Right lobe of liver (tissue), 6 donors: ENCODE data around the gene AP3D1. TPM values are rescaled to one million over a fixed set of nuclear protein-coding genes. Genes with fewer than 3 reads are reported as not detected.

Source experiments
- ATAC-seq, 4 donors: fragments of 200-7000 bp; cut with Tn5 transposase; one replicate each; pipeline ENCODE4 v1.9.1; 2020; ENCODE audit warnings: mild to moderate bottlenecking in 4 of 4, moderate library complexity in 4 of 4
- DNase-seq, 3 donors: peaks; one replicate each; pipeline ENCODE4 v3.0.0-alpha.2; 2020
- H3K27ac ChIP-seq, 3 donors: fragments of 200-600 bp; one replicate each; pipeline ENCODE4 v1.8.0; 2022
- H3K27me3 ChIP-seq, 2 donors: fragments of 200-600 bp; one replicate each; pipeline ENCODE4 v1.8.0; 2022
- H3K36me3 ChIP-seq, 4 donors: fragments of 200-600 bp; sonication (generic) in 1 of 4; one replicate each; pipeline versions ENCODE4 v1.5.1 to v1.8.0; 2017 to 2022; ENCODE audit warnings: control low read depth in 1 of 4
- H3K4me1 ChIP-seq, 4 donors: fragments of 200-600 bp; sonication (generic) in 1 of 4; one replicate each; pipeline versions ENCODE4 v1.5.1 to v1.8.0; 2017 to 2022; ENCODE audit warnings: control low read depth in 1 of 4
- H3K4me3 ChIP-seq, 3 donors: fragments of 200-600 bp; one replicate each; pipeline ENCODE4 v1.8.0; 2022
- H3K9me3 ChIP-seq, 4 donors: fragments of 200-600 bp; sonication (generic) in 1 of 4; one replicate each; pipeline versions ENCODE4 v1.5.1 to v1.8.0; 2017 to 2022; ENCODE audit warnings: control low read depth in 1 of 4
- POLR2A ChIP-seq: fragments of 450-650 bp; IDR thresholded peaks from one replicate; pipeline ENCODE4 v1.6.1; 2017; ENCODE audit warnings: antibody characterized with exemption, mild to moderate bottlenecking
- WGBS: methylation state at CpG from one replicate; pipeline ENCODE4 v1.1.6; 2018; ENCODE audit warnings: low coverage, low lambda C conversion rate; ENCODE audit not compliant: insufficient coverage; ENCODE audit errors: missing lambda C conversion rate; 5-methylcytosine and 5-hydroxymethylcytosine counted together
- intact Hi-C, 2 donors: fragments of 100-400 bp; cut with DNase I; formaldehyde crosslinking; loops; one replicate each; pipeline versions ENCODE4 v1.11.2 to v1.14.1; 2022
- total RNA-seq, 6 experiments: library from RNA; depleted of rRNA in 2 of 6; stranded (reverse); fragments of >200 nt in 2 of 6; fragmentation: NEBNext Ultra II Directional in 3 of 6; extraction: Animal tissue kit (Norgen Biotek cat#: 25700) in 3 of 6; gene quantifications; one replicate each; pipeline versions ENCODE4 v1.1.0 to v1.2.4, GENCODE V29; 2016 to 2023
- TF ChIP-seq, protein P1 (sequence below), 4 donors: fragments of 200-600 bp in 3 of 4; fragments of 450-650 bp in 1 of 4; IDR thresholded peaks; one replicate each; pipeline versions ENCODE4 v1.5.1 to v1.8.0; 2016 to 2022; ENCODE audit warnings: antibody characterized with exemption in 4 of 4, mild to moderate bottlenecking in 2 of 4
- donor health status: DM: no; HTN: yes; CAD: no.
- donor health status: DM: no; HTN: no; CAD: no.
- donor health status: DM: no; HTN: no; CAD: no.
- donor health status: DM: no; HTN: yes; CAD: no.
- donor health status: DM: no; HTN: yes; CAD: no.

AP3D1 gene
- total RNA-seq, 6 experiments from 2014 or later, result 55.5 to 99.0 (median 65.5) TPM

DNA sequence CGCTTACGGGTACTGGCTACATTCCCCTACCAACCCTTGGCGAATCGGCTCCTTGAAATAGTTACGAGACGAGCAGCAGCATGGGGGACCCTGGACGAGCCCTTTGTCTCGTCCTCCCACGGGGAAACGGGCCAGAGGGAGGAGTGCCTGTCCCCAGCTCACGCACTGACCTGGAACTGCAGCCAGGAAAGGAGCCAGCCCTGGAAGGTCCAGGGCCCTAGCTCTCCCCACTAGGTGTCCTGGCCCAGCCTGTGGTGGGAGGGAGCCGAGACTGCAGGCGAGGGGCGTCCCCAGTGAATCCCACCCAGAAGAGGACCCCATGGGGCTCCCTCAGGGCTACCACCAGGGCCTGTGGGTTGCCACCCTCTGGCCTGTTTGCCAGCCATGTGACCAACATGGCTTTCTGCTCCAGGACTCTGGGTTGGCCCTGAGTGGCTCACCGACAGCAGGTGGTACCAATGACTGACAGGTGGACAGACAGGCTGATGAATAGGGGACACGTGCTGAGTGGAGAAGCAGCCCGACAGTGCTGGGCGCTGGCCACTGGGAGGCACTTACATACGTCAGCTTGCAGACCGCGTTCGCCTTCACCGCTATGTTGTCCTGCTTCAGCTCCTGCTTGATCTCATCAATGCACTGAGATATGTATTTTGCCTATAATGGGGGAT is 13.2 kb downstream of the AP3D1 start:
- 86% methylated on average over 15 of the region's 23 CpGs for WGBS
- DNase-seq, result no peak
- no peak overlapping the region for H3K4me3 ChIP-seq
- peaks cover 0 to 20% (median 9%) of the 10 kb centered on the region in 4 donors for H3K4me1 ChIP-seq
- TF ChIP-seq, protein P1, sequence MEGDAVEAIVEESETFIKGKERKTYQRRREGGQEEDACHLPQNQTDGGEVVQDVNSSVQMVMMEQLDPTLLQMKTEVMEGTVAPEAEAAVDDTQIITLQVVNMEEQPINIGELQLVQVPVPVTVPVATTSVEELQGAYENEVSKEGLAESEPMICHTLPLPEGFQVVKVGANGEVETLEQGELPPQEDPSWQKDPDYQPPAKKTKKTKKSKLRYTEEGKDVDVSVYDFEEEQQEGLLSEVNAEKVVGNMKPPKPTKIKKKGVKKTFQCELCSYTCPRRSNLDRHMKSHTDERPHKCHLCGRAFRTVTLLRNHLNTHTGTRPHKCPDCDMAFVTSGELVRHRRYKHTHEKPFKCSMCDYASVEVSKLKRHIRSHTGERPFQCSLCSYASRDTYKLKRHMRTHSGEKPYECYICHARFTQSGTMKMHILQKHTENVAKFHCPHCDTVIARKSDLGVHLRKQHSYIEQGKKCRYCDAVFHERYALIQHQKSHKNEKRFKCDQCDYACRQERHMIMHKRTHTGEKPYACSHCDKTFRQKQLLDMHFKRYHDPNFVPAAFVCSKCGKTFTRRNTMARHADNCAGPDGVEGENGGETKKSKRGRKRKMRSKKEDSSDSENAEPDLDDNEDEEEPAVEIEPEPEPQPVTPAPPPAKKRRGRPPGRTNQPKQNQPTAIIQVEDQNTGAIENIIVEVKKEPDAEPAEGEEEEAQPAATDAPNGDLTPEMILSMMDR (IDR thresholded peaks at IDR 0.05), result no peak
- TF ChIP-seq POLR2A, result no peak
- H3K36me3 ChIP-seq, result peaks cover 0 to 22% (median 4%) of the 10 kb centered on the region in 4 donors
- intact Hi-C loops, result no loop called here
- H3K9me3 ChIP-seq, result no peaks in the 10 kb centered on the region
- ATAC-seq, result no peak
- H3K27me3 ChIP-seq, result no peaks in the 10 kb centered on the region
- no peak overlapping the region for H3K27ac ChIP-seq

DNA sequence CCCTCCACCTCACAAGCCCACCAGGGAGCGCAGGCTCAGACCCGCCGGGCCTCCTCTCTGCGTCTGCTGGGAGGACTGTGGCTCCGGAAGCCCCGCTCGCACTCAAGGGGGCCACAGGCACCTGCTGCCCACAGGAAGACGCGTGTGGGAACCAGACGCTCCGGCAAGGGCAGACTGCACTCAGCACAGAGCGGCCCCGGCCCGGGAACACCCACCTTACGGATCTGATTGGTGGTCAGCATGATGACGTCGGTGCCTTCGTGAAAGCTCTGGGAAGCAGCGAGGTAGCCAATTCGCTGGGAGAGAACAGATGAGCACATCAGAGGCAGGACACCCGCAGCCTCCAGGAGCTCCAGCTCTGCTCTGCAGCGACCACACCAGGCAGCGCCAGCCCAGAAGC is 14.6 kb downstream of the AP3D1 start:
- Histone ChIP-seq H3K27ac (no peak overlapping the region), H3K4me3 (no peak overlapping the region), H3K36me3 (peaks cover 0 to 32% (median 7%) of the 10 kb centered on the region in 4 donors), H3K27me3 (no peaks in the 10 kb centered on the region), H3K4me1 (peaks cover 0 to 27% (median 8%) of the 10 kb centered on the region in 4 donors), H3K9me3 (no peaks in the 10 kb centered on the region)
- no peak for ATAC-seq
- 100% methylated on average over 3 of the region's 23 CpGs for WGBS
- DNase-seq, result no peak
- intact Hi-C loops, result no loop called here
- TF ChIP-seq POLR2A, result no peak
- TF ChIP-seq, protein P1 (IDR thresholded peaks at IDR 0.05), result no peak

DNA sequence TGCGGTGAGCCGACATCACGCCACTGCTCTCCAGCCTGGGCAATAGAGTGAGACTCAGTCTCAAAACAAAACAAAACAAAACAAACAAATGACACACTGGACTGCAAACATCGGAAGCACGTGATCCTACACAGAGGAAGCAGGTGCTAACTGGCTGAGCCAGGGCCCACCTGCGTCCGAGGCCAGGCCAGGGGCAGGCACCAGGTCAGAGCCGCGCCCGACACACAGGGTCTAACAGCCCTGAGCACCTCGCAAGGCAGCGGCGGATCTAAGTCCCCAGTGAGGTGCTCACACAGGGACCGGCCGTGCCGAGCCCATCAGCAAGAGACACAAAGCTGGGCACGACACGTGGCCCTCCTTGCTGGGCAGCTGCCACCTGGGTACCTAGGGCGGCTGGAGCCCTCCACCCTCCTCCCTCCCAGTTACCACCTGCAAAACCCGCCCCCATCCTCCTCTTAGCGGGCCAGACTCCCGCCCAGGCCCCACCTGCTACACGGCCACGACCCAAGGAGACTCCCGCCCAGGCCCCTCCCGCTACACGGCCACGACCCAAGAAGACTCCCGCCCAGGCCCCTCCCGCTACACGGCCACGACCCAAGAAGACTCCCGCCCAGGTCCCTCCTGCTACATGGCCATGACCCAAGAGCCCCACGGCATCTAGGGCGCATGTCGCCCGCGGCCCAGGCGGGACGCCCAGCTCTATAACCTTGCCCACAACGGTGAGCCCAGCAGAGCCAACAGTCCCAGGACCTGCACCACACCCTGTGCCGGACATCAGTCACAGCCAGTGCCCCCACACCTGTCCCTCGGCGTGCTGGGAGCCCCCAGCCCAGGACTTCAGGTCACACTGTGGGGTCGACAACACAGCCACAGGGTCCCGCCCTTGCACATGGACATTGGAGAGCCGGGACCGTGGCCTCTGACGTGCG is 15.6 kb downstream of the AP3D1 start:
- WGBS, result 67% methylated on average over 19 of the region's 50 CpGs
- DNase-seq, result peak in 2 of 3 donors; percentile 73 to 76
- H3K36me3 ChIP-seq, result peaks cover 0 to 37% (median 8%) of the 10 kb centered on the region in 4 donors

DNA sequence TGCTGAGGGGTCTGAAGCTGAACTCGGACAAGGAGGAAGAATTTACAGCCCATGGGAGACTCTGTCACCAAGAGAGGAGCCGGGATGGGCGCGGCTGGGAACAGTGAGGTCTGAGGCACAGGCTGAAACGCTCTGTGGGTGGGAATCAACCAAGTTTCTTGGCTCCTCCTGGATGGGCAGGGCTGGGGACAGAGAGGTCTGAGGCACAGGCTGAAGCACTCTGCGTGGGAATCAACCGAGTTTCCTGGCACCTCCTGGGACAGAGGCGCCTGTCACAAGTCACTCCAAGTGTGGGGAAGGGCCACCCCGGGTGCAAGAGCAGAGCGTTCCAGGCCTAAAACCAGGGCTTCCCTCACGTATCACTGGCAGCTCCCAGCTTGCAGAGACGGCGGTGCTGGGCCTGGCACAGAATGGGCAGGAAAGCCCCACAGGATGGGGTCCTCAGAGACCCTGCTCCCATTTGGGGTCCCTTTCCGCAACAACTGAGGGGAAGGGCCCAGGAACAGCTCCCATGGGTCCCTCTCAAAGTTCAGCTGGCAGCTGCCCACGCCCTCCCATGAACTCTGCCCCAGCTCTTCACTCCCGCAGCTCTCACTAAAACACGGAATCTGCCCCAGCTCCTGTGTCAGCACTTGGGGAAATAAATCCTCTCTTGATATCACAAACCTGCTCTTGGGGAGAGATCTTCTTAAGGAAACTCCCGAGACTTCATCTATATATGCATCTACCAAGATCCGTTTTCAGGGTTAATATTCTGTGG is 18.5 kb downstream of the AP3D1 start:
- ATAC-seq, result peak; percentile 77 to 87 (median 78)

More for the DNA sequence above, 15.6 kb downstream of the AP3D1 start:
- peak overlapping the region; percentile 54 to 84 (median 74) for H3K27ac ChIP-seq
- TF ChIP-seq POLR2A, result no peak
- TF ChIP-seq, protein P1 (IDR thresholded peaks at IDR 0.05), result no peak
- no peaks in the 10 kb centered on the region for H3K27me3 ChIP-seq
- peak; percentile 82 to 88 (median 86) for ATAC-seq
- intact Hi-C loops, result no loop called here
- no peaks in the 10 kb centered on the region for H3K9me3 ChIP-seq
- H3K4me1 ChIP-seq, result peaks cover 0 to 27% (median 8%) of the 10 kb centered on the region in 4 donors
- H3K4me3 ChIP-seq, result no peak overlapping the region

More for the DNA sequence above, 18.5 kb downstream of the AP3D1 start:
- H3K36me3 ChIP-seq, result peaks cover 0 to 54% (median 12%) of the 10 kb centered on the region in 4 donors
- peak overlapping the region in 2 of 3 donors; percentile 41 to 84 for H3K27ac ChIP-seq
- TF ChIP-seq POLR2A, result no peak
- TF ChIP-seq, protein P1 (IDR thresholded peaks at IDR 0.05), result no peak
- H3K4me1 ChIP-seq, result peaks cover 0 to 27% (median 8%) of the 10 kb centered on the region in 4 donors
- no peaks in the 10 kb centered on the region for H3K27me3 ChIP-seq
- WGBS, result 54% methylated on average over 8 of the region's 19 CpGs
- intact Hi-C loops, result no loop called here
- H3K9me3 ChIP-seq, result no peaks in the 10 kb centered on the region
- H3K4me3 ChIP-seq, result peak overlapping the region in 1 of 3 donors; percentile 2
- peak; percentile 73 to 81 (median 80) for DNase-seq
